GM12864 (cell line): ENCODE measurements around the gene FREY1.

Experiments used
- DNase-seq: peaks from one replicate; pipeline ENCODE4 v3.0.0-alpha.2; 2011; ENCODE audit warnings: low read depth
- H3K4me3 ChIP-seq: 2 replicates; pipeline ENCODE4 v1.5.1; 2011; ENCODE audit warnings: mild to moderate bottlenecking, low read depth, low read length, control low read depth
- TF ChIP-seq, protein P1 (sequence below): IDR thresholded peaks from 2 replicates; pipeline ENCODE4 v1.5.1; 2011; ENCODE audit warnings: low read depth, mild to moderate bottlenecking, moderate library complexity, low read length, control low read depth, inconsistent platforms; ENCODE audit errors: missing control alignments

The FREY1 gene

DNA sequence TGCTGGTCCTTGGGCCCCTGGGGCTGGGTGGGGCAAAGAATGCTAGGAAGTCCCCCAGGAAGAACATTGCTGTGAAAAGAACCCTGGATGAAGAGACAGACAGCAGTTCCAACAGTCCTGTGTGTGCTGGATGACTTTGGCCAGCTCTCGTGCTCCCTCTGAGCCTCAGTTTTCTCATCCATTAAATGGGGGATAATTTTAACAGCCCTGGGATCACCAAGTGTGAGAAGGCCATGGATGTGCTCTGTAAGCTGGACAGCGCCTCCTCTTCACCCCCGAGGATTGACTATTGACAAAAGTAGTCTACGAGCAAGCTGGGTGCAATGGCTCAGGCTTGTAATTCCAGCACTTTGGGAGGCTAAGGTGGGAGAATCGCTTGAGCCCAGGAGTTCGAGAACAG is 17.9 kb upstream of the FREY1 start:
- no peak overlapping the region for H3K4me3 ChIP-seq
- TF ChIP-seq, protein P1, sequence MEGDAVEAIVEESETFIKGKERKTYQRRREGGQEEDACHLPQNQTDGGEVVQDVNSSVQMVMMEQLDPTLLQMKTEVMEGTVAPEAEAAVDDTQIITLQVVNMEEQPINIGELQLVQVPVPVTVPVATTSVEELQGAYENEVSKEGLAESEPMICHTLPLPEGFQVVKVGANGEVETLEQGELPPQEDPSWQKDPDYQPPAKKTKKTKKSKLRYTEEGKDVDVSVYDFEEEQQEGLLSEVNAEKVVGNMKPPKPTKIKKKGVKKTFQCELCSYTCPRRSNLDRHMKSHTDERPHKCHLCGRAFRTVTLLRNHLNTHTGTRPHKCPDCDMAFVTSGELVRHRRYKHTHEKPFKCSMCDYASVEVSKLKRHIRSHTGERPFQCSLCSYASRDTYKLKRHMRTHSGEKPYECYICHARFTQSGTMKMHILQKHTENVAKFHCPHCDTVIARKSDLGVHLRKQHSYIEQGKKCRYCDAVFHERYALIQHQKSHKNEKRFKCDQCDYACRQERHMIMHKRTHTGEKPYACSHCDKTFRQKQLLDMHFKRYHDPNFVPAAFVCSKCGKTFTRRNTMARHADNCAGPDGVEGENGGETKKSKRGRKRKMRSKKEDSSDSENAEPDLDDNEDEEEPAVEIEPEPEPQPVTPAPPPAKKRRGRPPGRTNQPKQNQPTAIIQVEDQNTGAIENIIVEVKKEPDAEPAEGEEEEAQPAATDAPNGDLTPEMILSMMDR: no peak
- DNase-seq: no peak

DNA sequence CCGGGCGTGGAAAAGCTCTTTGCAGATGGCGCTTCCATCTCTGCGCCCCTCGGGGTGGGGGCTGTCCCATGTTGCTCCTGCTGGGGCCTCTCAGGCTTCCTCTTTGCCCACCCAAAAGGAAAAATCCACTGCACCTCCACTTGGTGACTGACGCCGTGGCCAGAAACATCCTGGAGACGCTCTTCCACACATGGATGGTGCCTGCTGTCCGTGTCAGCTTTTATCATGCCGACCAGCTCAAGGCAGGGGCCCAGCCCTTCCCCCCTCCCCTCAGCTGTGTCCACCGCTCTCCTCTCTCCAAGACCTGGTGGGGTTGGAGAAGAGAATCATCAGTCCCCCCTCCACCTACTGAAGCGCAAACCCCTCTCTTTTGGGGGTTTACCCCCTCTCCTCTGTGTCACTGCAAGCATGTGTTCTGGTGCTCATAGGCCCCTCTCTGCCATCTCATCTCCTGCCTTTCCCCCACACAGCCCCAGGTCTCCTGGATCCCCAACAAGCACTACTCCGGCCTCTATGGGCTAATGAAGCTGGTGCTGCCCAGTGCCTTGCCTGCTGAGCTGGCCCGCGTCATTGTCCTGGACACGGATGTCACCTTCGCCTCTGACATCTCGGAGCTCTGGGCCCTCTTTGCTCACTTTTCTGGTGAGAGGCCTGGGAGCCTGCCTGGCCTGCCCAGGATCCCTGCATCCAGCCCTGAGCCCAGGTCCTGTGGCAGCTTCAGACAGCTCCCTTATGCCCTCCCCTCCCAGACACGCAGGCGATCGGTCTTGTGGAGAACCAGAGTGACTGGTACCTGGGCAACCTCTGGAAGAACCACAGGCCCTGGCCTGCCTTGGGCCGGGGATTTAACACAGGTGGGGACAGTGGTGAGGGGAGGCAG is 17.2 kb upstream of the FREY1 start:
- TF ChIP-seq, protein P1: no peak
- DNase-seq: no peak
- no peak overlapping the region for H3K4me3 ChIP-seq

DNA sequence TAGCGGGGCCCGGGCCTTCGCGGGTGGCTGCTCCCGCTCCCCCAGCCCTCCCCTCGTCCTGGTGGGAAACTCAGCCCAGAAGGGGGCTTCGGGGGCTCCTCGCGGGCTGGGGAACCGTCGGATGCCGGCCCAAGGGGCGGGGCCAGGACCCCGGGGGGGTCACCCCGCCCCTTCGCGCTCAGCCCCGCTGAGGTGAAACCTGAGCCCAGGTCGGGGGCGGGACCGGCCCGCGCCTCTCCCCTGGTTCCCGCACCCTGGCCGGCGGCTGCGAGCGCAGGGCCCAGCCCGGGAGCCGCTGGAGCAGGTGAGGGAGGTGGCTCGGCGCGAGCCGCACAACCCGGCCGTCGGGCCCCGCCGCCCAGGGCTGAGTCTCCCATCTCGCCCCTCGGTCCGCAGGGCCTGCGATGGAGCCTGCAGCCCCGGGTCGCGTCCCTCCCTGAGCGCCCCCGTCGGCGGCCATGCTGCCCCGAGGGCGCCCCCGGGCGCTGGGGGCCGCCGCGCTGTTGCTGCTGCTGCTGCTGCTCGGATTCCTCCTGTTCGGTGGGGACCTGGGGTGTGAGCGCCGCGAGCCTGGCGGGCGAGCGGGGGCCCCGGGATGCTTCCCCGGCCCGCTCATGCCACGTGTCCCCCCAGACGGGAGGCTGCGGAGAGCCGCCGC is 15.5 kb upstream of the FREY1 start, which contains the start of gene LARGE2:
LARGE2 (plus strand) TSS at position 232 of the 658 bp plus-strand sequence; CDS start at position 459, 227 bp downstream.
- H3K4me3 ChIP-seq: no peak within 1 kb of the TSS
- TF ChIP-seq, protein P1: no peak
- DNase-seq: no peak

DNA sequence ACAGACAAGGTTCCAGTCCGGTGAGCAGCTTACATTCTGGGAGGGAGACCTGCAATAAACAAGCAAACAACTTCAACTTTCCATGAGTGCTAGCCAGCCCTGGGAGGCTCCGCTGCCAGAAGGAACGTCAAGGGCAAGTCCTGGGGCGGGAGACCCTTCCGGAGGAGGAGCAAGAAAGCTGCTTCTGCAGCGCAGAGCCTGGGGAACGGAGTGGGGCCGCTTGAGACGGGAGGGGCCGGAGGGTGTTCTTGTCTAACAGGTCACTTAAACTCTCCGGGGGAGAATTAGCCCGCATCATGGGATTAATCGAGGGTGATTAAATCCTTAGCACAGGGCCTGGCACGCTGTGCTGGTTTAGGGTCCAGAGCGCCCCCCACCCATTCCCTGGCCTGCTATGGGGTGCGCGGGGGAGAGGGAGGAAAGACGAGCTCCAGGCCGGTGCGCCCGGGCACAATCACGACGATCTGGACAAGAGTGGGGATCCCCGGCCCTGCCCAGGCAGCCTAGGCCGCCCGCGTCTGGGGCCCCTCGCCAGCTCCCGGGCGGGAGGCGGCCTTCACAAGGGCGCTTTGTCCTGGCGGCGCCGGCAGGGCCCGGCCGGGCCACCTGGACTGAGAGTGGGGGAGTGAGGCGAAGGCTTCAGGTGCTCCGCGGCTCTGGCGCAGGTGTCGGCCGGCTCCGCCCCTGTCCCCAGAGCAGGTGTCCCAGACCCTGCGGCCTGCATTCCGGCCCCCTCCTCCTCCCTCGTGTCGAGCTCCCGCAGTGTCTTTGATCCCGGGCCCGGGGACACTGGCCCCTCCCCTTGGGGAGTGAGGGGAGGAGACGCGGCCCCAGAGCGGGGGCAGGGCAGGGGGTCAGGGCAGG is 14.7 kb upstream of the FREY1 start:
- TF ChIP-seq, protein P1: no peak
- no peak for DNase-seq
- no peak overlapping the region for H3K4me3 ChIP-seq

DNA sequence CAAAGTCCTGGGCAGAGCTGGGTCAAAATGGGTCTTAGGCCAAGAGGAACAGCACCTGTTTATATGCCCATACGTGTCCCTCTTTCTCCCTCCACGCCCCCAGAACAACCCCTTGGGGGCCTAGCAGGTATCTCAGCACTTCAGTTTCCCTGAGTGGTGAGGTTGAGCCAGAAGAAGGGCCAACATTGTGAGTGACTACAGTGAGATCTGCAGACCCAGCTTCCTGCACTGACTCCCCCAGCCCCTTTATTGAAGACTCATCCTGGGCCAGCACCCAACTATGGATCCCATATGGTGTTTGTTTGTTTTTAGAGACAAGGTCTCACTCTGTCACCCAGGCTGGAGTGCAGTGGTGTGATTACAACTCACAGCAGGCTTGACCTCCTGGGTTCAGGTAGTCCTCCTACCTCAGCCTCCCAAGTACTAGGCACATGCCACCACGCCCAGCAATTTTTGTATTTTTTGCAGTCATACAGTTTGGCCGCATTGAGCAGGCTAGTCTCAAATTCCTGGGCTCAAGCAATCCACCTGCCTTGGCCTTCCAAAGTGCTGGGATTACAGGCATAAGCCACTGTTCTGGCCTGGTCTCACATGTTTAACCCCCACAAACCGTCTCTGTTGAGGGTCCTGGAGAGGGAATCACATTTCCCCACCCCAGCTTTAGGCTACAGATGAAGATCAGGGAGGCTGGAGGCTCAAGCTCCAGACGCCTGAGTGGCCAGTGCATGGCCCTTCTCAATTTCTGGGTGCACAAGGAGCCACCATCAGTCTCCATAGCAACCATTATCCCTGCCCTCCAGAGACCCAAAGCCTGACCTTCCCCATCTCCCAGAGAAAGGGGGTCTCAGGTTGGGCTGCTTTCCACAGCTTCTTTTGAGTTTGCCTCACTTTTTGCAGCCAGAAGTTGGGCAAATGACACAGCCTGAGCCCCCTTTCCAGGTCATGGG is 13.7 kb upstream of the FREY1 start:
- TF ChIP-seq, protein P1: no peak
- DNase-seq: no peak
- H3K4me3 ChIP-seq: no peak overlapping the region

DNA sequence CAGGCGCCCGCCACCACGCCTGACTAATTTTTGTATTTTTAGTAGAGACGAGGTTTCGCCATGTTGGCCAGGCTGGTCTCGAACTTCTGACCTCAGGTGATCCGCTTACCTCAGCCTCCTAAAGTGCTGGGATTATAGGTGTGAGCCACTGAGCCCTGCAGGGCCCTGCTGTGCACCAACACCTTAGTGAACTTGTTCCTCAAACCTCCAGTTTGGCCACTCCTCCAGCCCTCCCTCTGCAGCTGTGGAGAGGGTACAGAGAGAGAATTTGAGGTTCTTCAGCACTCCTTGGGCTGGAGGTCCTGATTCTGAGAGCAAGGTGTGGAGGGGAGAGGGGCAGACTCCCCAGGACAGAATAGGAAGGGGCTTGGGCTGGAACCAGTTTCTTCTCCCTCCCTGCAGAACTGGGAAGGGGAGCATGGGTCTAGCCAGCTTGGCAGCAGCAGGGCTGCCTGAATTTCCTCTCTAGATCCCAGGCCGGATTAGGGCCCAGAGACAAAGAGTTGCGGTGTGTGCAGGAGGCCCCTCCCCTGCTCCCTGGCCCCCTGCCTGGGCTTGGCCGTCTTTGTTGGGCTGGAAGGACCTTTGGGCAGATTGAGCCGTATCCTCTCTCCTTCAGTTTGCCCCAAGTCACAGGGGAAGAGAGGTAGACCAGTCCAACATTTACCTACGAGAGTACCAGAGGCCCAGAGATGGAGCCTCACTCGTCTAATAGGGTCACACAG is 12.9 kb upstream of the FREY1 start:
- DNase-seq: no peak
- H3K4me3 ChIP-seq: no peak overlapping the region
- TF ChIP-seq, protein P1: no peak
